K562 (cell line): ENCODE measurements around the gene TLNRD1. TPM values are rescaled to one million over a fixed set of nuclear protein-coding genes. Genes with fewer than 3 reads are reported as not detected.

Experiments used
- ELF1 ChIP-seq: fragments of 200-800 bp; sonication (Bioruptor generic); IDR thresholded peaks from 2 replicates; pipeline ENCODE4 v1.6.1; 2016; ENCODE audit warnings: missing genetic modification characterization, missing compliant biosample characterization
- FOXJ3 ChIP-seq: sonication (generic); formaldehyde crosslinking; IDR thresholded peaks from 2 replicates; pipeline ENCODE4 v1.4.0; 2020; ENCODE audit warnings: mild to moderate bottlenecking, missing genetic modification reagents
- HCFC1 ChIP-seq: IDR thresholded peaks from 2 replicates; pipeline ENCODE4 v1.6.1; 2012; ENCODE audit warnings: low read depth, low read length, improper control_type of control experiment
- HSF4 ChIP-seq: fragments of 250-450 bp; sonication (Bioruptor Pico); IDR thresholded peaks from 2 replicates; pipeline ENCODE4 v2.1.2; 2022; ENCODE audit warnings: mild to moderate bottlenecking, moderate library complexity, borderline replicate concordance
- KDM1A ChIP-seq, 2 experiments: fragments of 450-650 bp; IDR thresholded peaks; 2 replicates each; pipeline ENCODE4 v1.6.1; 2016; ENCODE audit warnings: mild to moderate bottlenecking in 2 of 2
- MTA3 ChIP-seq: fragments of 450-650 bp; formaldehyde crosslinking; IDR thresholded peaks from 2 replicates; pipeline ENCODE4 v1.6.1; 2017; ENCODE audit warnings: mild to moderate bottlenecking, borderline replicate concordance
- RBM22 ChIP-seq: fragments of 200-400 bp; formaldehyde crosslinking; IDR thresholded peaks from 2 replicates; pipeline ENCODE4 v1.6.1; 2018; ENCODE audit warnings: low read length, low read depth; ENCODE audit not compliant: poor library complexity, severe bottlenecking
- RBM34 ChIP-seq: fragments of 200-400 bp; formaldehyde crosslinking; IDR thresholded peaks from 2 replicates; pipeline ENCODE4 v1.6.1; 2018; ENCODE audit warnings: low read length, borderline replicate concordance; ENCODE audit not compliant: insufficient read depth
- SRSF3 ChIP-seq: fragments of 200-400 bp; formaldehyde crosslinking; IDR thresholded peaks from 2 replicates; pipeline ENCODE4 v1.6.1; 2016; ENCODE audit warnings: mild to moderate bottlenecking, low read length, moderate library complexity; ENCODE audit not compliant: insufficient read depth
- ZKSCAN8 ChIP-seq: fragments of 200-800 bp; sonication (Bioruptor generic); IDR thresholded peaks from 2 replicates; pipeline ENCODE4 v1.6.1; 2016; ENCODE audit warnings: missing genetic modification characterization, missing compliant biosample characterization
- ZNF140 ChIP-seq: fragments of 250-450 bp; sonication (Bioruptor Pico); IDR thresholded peaks from 2 replicates; pipeline ENCODE4 v1.8.0; 2021; ENCODE audit warnings: moderate library complexity, mild to moderate bottlenecking, inconsistent platforms
- ZNF24 ChIP-seq: fragments of 450-650 bp; IDR thresholded peaks from 2 replicates; pipeline ENCODE4 v1.6.1; 2016
- ZNF431 ChIP-seq: sonication (generic); formaldehyde crosslinking; IDR thresholded peaks from 2 replicates; pipeline ENCODE4 v1.8.0; 2022; ENCODE audit warnings: mild to moderate bottlenecking, missing genetic modification reagents
- ZNF780A ChIP-seq: fragments of 250-450 bp; sonication (Bioruptor Pico); IDR thresholded peaks from 2 replicates; pipeline ENCODE4 v1.5.0; 2021; ENCODE audit warnings: mild to moderate bottlenecking
- ZNF79 ChIP-seq: fragments of 250-450 bp; sonication (Bioruptor Pico); IDR thresholded peaks from 2 replicates; pipeline ENCODE4 v1.4.0; 2020; ENCODE audit warnings: low read depth, mild to moderate bottlenecking, moderate library complexity
- polyA plus RNA-seq, 8 experiments: library from polyadenylated mRNA; depleted of rRNA in 4 of 8; stranded (reverse) in 5 of 8; unstranded in 3 of 8; fragments of >200 nt; fragmentation: Nextera tagmentation in 2 of 8; fragmentation: Illumina TruSeq in 1 of 8; extraction: Ambion mirVana in 2 of 8; extraction: Trizol in 1 of 8; gene quantifications; 2 replicates each; pipeline versions ENCODE4 v1.2.1 to v1.2.3, GENCODE V29; 2011 to 2014; ENCODE audit warnings: inconsistent platforms in 1 of 8, missing spikeins in 1 of 8
- total RNA-seq, 7 experiments: library from RNA; depleted of rRNA in 6 of 7; stranded (reverse); fragments of >200 nt in 6 of 7; fragmentation: Illumina TruSeq in 2 of 7; extraction: Trizol in 2 of 7; gene quantifications; 2 replicates each; pipeline versions ENCODE4 v1.2.1 to v1.2.3, GENCODE V29; 2011 to 2021; ENCODE audit warnings: low replicate concordance in 1 of 7
- TF ChIP-seq, protein P1 (sequence below): fragments of 200-800 bp; sonication (Bioruptor generic); IDR thresholded peaks from 2 replicates; pipeline ENCODE4 v1.6.1; 2017; ENCODE audit warnings: missing genetic modification characterization, missing compliant biosample characterization
- TF ChIP-seq, protein P2 (sequence below), 2 experiments: fragments of 450-650 bp; IDR thresholded peaks; 2 replicates each; pipeline ENCODE4 v1.6.1; 2016; ENCODE audit warnings: mild to moderate bottlenecking in 2 of 2, borderline replicate concordance in 1 of 2, low read depth in 1 of 2, moderate library complexity in 1 of 2

TLNRD1 gene
- total and polyA plus RNA-seq, 9 of the 15 experiments (the other 6 are each of a cell fraction or from before 2014, with no cell fraction given), result 1.1 to 33.1 (median 5.7) TPM

DNA sequence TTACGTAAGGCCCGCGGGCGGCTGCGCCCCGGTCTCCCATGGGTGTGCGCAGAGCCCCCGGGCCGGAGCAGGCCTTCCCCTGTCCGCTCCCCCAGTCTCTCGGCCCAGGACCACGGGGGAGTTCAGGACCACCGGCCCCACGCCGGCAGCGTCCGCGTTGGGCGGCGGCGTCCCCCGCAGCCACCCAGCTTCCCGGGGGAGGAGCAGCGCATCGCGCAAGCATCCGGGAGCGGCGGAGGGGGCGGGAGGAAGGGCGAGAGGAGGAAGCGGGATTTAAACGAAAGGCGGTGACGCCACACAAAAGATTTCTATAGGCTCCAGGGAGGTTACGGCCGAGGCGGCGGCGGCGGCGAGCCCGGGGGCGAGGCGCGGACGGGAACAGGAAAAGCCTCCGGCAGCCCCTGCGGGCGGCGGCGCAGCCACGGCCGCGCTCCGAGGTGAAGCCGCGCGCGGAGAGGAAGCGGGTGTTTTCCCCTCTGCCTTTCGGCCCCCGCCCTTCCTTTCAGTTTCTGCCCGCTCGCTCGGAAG is at the start of gene TLNRD1 (continued):
- TF ChIP-seq, protein P1, sequence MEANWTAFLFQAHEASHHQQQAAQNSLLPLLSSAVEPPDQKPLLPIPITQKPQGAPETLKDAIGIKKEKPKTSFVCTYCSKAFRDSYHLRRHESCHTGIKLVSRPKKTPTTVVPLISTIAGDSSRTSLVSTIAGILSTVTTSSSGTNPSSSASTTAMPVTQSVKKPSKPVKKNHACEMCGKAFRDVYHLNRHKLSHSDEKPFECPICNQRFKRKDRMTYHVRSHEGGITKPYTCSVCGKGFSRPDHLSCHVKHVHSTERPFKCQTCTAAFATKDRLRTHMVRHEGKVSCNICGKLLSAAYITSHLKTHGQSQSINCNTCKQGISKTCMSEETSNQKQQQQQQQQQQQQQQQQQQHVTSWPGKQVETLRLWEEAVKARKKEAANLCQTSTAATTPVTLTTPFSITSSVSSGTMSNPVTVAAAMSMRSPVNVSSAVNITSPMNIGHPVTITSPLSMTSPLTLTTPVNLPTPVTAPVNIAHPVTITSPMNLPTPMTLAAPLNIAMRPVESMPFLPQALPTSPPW (CRISPR knock-in tag), result peak; percentile 92
- TF ChIP-seq ZKSCAN8 (CRISPR knock-in tag), result no peak
- TF ChIP-seq RBM34, result no peak
- no peak for TF ChIP-seq HSF4
- TF ChIP-seq MTA3, result 0 out of 2 replicates have a peak, but pooled peaks have one; percentile 4
- TF ChIP-seq ZNF79 (CRISPR knock-in tag), result no peak
- no peak for TF ChIP-seq ZNF780A (CRISPR knock-in tag)
- TF ChIP-seq RBM22, result peak; percentile 72
- TF ChIP-seq SRSF3, result 0 out of 2 replicates have a peak, but pooled peaks have one; percentile 14
- TF ChIP-seq ZNF24, result no peak
- TF ChIP-seq ZNF140, result no peak
- peak; percentile 75 for TF ChIP-seq ELF1 (tag)
- no peak for TF ChIP-seq FOXJ3 (CRISPR knock-in tag)
- TF ChIP-seq, protein P2, sequence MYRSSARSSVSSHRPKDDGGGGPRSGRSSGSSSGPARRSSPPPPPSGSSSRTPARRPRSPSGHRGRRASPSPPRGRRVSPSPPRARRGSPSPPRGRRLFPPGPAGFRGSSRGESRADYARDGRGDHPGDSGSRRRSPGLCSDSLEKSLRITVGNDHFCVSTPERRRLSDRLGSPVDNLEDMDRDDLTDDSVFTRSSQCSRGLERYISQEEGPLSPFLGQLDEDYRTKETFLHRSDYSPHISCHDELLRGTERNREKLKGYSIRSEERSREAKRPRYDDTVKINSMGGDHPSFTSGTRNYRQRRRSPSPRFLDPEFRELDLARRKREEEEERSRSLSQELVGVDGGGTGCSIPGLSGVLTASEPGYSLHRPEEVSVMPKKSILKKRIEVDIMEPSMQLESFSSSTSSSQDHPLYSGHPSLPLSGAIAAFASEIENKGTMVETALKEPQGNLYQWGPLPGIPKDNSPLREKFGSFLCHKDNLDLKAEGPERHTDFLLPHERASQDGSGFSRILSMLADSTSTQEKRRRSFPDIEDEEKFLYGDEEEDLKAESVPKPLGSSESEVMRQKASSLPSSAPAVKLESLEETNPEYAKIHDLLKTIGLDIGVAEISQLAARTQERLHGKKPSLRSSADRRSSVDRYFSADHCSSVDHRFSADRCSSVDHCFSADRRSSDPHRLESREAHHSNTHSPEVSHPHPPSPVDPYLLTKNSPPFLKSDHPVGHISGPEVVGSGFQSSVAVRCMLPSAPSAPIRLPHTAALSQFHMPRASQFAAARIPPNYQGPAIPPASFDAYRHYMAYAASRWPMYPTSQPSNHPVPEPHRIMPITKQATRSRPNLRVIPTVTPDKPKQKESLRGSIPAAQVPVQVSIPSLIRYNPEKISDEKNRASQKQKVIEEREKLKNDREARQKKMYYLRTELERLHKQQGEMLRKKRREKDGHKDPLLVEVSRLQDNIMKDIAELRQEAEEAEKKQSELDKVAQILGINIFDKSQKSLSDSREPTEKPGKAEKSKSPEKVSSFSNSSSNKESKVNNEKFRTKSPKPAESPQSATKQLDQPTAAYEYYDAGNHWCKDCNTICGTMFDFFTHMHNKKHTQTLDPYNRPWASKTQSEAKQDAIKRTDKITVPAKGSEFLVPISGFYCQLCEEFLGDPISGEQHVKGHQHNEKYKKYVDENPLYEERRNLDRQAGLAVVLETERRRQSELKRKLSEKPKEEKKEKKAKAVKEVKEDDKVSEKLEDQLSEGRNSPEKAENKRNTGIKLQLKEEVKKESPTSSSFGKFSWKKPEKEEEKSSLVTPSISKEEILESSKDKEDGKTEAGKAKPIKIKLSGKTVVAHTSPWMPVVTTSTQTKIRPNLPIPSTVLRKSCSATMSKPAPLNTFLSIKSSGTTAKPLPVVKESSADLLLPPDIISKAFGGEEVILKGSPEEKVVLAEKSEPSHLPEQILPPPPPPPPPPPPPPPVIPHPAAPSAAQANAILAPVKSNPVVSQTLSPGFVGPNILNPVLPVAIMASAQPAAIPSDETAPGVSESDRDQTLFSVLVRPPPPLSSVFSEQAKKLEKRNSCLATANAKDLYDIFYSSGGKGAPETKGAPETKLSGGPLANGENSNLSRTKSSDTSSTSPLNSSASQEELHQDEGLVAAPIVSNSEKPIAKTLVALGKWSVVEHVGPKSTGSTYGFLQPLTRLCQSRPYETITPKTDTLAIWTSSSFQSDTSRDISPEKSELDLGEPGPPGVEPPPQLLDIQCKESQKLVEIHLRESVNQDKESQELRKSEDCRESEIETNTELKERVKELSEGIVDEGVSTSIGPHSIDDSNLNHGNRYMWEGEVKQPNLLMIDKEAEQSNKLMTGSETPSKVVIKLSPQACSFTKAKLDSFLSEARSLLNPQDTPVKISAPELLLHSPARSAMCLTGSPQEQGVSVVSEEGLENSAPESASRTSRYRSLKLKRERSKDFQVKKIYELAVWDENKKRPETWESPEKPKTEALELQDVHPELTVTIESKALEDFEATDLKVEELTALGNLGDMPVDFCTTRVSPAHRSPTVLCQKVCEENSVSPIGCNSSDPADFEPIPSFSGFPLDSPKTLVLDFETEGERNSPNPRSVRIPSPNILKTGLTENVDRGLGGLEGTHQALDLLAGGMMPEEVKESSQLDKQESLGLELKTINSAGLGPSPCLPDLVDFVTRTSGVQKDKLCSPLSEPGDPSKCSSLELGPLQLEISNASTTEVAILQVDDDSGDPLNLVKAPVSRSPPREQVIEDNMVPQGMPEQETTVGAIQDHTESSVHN (IDR thresholded peaks at IDR 0.05; ENCODE audit: borderline replicate concordance in 1 of 2, low read depth in 1 of 2), result no peak
- peak in 1 of 2 experiments; percentile 1; a peak in 1 of 4 replicates for TF ChIP-seq KDM1A (IDR thresholded peaks at IDR 0.05)
- 0 out of 2 replicates have a peak, but pooled peaks have one; percentile 55 for TF ChIP-seq ZNF431 (CRISPR knock-in tag)
- peak; percentile 21; the same call in 1 of the 2 replicates for TF ChIP-seq HCFC1
